Fibroblast of gingiva (primary cell): ENCODE measurements around the gene NAALADL2.
"Not testable (repeated sequence)": the region's sequence is repeated elsewhere in the genome, so short reads cannot be mapped to it uniquely, and the experiment has no call there.

Experiments
- DNase-seq: peaks from one replicate; pipeline ENCODE4 v3.0.0-alpha.2; 2011; ENCODE audit warnings: low read depth

Gene NAALADL2

DNA sequence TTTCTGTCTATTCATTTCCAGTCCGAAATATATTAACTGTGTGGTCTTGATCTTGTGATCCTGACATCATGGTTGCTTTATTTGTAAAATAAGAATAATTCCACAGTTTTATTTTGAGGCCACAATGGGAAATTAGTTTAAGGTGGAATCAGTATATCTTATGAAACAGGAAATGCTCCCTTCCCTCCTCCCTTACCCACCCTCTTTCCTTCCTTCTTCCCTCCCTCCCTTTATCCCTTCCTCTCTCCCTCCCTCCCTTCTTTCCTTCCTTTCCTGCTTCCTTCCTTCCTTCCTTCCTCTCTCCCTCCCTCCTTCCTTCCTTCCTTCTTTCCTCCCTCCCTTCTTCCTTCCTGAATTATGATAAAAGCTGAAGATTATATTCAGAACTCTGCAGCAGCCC is 452.3 kb downstream of the NAALADL2 start:
- DNase-seq = no peak

GRCh38 chr3:175311946-175312345 is 452.8 kb downstream of the NAALADL2 start:
- no peak for DNase-seq

DNA sequence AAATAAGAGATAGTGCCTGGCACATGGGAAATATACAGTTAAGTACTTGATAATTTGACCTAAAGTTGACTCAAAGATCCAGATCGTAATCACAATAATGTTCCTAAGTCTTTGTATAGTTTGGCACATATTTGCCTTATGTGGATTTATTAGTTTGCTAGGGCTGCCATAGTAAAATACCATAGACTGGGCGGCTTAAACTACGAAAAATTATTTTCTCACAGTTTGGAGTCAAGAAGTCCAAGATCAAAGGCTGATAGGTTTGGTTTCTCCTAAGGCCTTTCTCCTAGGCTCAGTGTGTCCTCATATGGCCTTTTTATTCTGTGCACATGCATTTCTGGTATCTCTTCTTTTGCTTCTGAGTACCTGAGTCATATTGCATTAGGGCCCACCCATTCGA is 453.7 kb downstream of the NAALADL2 start:
- no peak for DNase-seq

GRCh38 chr3:175316799-175317198 is 457.7 kb downstream of the NAALADL2 start:
- DNase-seq = no peak

DNA sequence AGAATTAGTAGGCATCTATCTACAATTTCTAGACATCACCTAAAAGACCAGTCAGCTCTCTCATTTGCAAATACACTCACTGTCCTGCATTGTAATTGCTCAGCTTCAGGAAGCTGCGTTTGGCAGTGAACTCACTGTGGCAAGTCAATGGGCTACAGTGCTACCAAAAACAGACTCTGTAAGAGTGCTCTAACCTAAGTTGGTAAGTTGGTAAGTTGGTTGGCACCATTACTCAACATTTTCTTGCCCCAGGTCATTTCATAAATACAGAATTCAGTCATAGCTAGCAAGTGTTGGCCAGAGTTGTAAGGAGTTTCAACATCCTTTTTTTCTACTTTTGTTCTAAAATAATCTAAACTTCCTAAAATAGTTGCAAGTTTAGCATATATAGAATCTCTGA is 466.3 kb downstream of the NAALADL2 start:
- peak; percentile 54 for DNase-seq

GRCh38 chr3:175326041-175326440 is 466.9 kb downstream of the NAALADL2 start:
- no peak for DNase-seq

DNA sequence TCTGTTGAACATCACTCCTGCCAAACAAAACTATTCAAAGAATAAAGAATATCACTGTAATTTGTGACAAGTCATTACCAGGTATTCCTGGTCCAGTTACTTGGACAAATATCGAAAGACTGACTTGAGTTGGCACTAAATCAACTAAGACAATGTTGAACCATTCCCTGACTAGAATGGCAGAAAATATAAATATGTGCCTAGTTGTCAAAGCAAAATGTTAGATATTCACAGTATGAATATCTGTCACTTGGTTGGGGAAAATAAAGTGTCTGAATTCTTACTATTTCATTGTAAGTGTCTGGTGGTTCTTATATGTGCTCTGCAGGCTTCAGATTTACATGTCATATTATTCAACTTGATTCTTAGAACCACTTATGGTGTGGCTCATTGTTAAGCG is 470.2 kb downstream of the NAALADL2 start:
- DNase-seq = no peak

GRCh38 chr3:175335229-175335628 is 476.1 kb downstream of the NAALADL2 start:
- no peak for DNase-seq

GRCh38 chr3:175336406-175337133 is 477.4 kb downstream of the NAALADL2 start:
- DNase-seq = no peak

DNA sequence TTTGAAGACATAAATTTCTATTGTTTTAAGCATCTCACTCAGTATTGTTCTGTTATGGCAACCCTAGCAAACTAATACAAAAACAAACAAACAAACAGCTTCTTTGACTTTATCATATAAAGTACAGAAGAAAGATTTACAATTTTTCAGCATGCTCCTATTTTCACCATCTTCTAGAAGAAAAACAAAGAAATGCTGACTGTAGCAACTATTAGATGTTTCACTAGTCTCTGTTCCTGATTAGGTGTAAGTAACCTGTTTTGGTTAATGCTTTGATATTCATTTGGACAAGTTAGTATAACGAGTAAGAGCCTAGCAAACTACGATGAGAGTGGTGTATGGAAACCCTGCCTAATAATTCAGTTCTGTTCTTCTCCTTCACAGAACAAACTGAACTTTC is 478.5 kb downstream of the NAALADL2 start:
- no peak for DNase-seq

DNA sequence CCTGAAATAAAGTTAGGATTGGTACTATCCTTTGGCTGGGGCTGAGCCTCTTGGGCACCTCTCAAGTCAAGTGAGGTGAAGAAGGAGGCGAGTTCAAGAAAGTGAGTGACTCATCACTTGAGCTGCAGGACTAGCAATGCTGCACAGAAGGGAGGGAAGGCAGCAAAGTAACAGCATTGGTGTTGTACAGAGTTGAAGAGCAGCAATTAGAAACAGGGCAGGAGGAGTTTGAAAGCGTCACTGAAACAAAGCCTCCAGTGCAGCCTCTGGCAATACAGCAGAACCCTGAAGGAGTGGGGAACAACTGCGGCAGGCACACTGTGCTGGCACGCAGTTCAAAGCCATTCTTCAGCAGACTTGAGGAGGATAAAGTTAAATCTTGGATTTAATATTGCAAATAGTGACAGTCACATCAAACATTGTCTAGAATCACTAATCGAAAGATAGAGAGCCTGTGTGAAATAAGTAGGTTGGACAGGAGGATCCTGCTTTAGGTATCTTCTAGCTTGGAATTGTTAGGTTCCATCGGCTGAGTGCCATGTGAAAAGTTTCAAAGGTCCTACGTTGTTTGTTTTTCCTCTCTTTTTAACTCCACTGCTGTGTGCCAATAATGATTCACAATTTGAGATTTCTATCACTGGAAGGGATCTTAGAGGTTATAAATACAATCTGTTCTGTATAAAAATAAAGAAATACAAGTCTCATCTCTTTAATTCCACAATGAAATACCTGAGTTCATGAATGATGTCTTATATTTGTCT is 479.8 kb downstream of the NAALADL2 start:
- peak; percentile 73 for DNase-seq

DNA sequence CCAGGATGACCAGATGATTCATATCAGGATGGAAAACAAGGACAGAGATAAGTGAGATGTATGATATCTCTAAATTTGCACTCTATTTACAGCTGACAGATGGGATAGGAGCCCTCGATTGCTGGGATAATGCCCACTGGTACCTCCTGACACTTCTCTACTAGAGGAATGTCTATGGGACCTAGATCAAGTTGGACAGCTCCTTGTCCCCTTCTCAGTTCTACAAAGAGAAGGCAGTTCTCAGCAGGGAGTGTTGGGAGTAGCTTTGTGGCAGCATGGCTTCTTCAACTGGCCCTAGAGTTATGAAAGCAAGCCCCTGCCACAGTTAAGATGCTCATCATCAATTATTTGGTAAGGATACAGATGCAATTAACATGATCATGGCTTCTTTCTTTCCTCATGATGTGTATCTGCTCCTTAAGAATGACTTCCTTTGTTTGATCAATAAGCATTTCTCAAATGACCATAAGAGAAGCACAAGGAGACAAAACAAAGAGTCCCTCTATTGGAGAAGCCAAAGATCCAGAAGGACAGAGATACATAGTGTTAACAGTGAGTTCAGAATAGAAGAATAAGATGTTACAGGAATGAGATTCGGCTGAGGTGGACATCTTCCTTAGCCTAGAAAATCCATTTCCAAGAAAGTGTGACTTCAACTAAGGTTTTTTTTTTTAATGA is 481.3 kb downstream of the NAALADL2 start:
- no peak for DNase-seq

DNA sequence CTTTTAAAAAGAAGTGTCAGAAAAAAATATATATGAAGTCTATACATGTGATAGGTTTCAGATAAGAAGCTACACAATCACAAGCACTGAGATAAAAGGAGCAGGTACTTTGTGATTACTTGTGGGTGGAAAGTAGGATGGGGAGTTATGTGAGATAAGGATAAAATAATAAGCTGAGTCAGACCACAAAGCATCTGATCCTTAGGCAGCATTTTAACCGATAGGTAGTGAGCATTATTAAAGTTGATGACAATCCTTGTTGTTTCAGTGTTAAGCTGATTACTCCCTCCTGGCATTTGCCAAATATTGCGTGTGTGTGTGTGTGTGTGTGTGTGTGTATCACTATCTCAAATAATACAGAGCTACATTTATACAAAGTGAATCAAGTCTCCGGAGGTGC is 483.1 kb downstream of the NAALADL2 start:
- DNase-seq = no peak

DNA sequence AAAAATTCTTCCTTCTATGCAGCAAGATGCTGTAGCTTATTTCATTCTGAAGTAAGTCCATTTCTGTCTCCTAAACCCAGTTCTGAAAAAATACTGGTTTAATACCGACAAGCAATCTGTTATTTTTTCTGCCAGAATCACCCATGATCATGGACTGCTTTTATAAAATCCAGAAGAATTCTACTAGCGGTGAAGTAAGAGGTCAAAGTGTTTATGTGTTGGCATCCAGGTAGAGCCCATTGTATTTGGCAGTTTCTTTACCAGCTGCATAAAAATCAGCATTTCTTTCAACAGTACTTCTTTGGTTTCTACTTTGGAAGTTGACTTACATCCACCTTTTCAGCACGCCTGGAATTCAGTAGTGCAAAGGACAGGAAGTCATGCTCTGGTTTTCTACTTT is 484.8 kb downstream of the NAALADL2 start:
- DNase-seq = no peak

DNA sequence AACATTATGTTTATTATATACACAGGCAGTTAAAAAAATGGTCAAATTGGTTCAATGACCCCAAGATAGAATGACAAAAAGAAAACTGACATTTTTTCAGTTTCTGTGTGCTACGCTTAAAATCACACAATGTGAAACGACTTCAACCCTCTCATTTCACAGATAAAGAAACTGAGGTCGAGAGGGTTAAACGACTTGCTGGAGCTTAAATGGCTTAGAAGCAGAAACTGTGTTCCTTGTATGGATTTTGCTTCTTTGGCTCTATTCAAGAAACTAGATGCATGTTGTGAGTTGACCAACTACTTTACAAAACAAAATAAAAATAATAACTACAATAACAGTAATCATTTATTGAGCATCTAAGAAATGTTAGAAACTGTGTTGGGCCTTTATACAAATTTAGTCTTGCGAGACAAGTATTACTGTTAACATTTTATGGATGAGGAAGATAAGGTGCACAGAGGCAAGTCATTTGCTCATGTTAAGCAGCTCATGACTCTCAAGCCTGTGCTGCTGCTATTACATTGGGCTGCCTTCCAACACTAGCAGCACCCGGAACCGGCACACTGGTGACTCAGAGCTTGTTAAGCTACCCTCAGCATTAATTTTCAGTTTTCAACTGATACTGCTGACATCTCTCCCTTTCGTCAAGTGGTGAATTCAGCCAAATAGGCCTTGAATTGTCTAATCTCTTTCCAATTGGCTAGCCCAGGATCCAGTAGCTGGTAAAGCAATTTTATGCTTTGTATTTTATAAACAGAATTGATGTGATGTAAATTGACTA is 487.6 kb downstream of the NAALADL2 start:
- DNase-seq = peak; percentile 81

- DNase-seq = no peak
These were observed 490.0 kb downstream of the NAALADL2 start for GRCh38 chr3:175349168-175349567.

DNA sequence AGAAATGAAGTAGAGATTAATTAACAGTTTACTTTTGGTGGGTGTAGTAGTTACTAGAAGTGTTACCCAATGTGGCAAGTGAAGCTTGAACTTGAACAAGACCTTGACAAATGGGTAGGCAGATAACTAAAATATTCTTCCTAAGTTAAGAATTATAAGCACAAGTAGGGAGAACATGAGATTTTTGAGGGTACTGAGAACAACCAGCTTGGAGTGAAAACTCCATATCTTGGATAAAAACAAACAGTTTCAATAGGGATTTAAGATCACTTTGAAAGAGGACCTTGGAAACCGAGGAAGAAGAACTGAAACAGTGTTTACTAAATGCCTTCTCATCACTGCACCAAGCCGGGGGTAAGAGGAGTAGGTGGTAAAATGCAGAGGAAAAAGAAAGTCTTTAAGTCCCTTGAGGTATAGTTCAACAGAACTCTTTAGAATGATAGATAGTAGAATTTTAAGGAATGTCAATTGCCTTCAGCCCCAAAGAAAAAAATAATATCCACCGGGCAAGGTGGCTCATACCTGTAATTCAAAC is 496.7 kb downstream of the NAALADL2 start:
- DNase-seq = no peak

DNA sequence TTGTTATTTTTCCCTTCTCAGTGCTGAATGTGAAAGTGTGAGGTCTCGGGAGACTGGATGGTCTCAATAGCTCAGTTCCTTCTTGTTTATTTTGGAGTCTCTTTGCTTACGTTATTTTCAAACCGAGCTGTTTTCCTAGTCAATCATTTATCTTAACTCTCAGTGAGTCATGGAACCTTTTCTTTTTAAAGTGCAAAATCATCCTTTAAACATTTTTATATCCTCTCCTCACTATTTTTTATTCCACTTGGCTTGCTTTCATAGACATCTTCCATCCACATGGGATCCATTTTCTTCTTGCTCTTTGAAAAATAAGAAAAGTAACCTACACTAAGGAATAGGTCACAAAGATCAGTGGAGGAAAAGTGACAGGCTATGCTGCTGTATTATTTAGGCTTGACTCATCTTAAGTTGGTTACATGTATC is 497.8 kb downstream of the NAALADL2 start:
- peak; percentile 3 for DNase-seq

DNA sequence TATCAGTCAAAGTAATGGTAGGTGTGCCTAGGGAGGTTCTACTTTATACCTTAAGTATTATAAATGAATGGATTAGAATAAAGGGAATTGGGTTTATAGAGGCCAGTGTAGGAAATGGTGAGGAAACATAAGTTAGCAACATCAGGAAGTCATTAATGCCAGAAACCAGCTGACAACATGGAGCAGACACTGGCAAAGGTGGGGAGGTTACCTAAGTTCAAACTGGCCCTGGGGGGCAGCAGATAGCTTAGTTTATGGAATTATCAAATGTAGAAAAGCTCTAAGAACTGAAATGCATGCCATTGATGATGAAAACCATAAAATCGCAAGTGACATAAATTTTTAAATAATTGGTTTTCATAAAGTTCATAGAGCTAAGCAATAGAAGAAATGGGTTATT is 498.6 kb downstream of the NAALADL2 start:
- DNase-seq = no peak

GRCh38 chr3:175358935-175359334 is 499.8 kb downstream of the NAALADL2 start:
- DNase-seq = no peak

- DNase-seq = peak; percentile 51
These were observed 511.3 kb downstream of the NAALADL2 start for GRCh38 chr3:175370426-175370825.

DNA sequence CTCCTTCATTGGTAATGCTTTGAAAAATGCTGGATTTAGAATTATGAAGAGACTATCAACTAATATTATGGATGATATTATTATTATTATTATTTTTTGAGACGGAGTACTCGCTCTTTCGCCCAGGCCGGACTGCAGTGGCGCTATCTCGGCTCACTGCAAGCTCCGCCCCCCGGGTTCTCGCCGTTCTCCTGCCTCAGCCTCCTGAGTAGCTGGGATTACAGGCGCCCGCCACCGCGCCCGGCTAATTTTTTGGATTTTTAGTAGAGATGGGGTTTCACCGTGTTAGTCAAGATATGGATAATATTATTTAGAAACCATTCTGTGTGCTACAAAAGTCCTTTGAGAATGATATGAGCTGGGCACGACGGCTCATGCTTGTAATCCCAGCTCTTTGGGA is 512.1 kb downstream of the NAALADL2 start:
- DNase-seq = not testable (repeated sequence)
